K562 (cell line): Measurements from ENCODE around the gene LILRB3. TPM values are rescaled to one million over a fixed set of nuclear protein-coding genes. Genes with fewer than 3 reads are reported as not detected.
"Not testable (repeated sequence)": the region's sequence is repeated elsewhere in the genome, so short reads cannot be mapped to it uniquely, and the experiment has no call there.

Experiments
- ATAC-seq: fragments of 200-7000 bp; cut with Tn5 transposase; 3 replicates; pipeline ENCODE4 v1.9.1; 2020; ENCODE audit warnings: moderate library complexity
- BruUV-seq: library from RNA; stranded (reverse); fragments of 400-500 nt; replicated peaks from 2 replicates; lab custom pipeline; 2021; lab: Mats Ljungman, UMichigan
- CTCF ChIA-PET: fragments of 300-600 bp; formaldehyde crosslinking; extraction: SDS; loops from one replicate; lab custom pipeline; 2021; ENCODE audit warnings: low intra/inter-chr PET ratio; lab: Yijun Ruan, JAX
- POLR2A ChIA-PET: fragments of 300-600, 350-650 bp; sonication (Branson Sonifier 250); formaldehyde crosslinking; extraction: SDS; loops from one replicate; lab custom pipeline; 2021; ENCODE audit warnings: antibody characterized with exemption, inconsistent platforms; lab: Yijun Ruan, JAX
- DNase-seq, 4 experiments: peaks; one replicate each; pipeline versions ENCODE4 v3.0.0 to v3.0.0-alpha.2; 2011 to 2018; ENCODE audit warnings: low spot score in 3 of 4, mixed read lengths in 3 of 4; ENCODE audit errors: extremely low read depth in 1 of 4
- FAIRE-seq: peaks from 2 replicates; lab custom pipeline; 2011; peaks lifted over from hg19 to GRCh38; lab: Jason Lieb, UNC
- H2AFZ ChIP-seq: 2 replicates; pipeline ENCODE4 v1.6.0; 2011; ENCODE audit warnings: low read depth, low read length, control low read depth, inconsistent platforms
- H3K27ac ChIP-seq: fragments of 200-600 bp; 3 replicates; pipeline ENCODE4 v1.8.0; 2011; ENCODE audit warnings: low read depth, mild to moderate bottlenecking, control low read depth, inconsistent platforms, low read length, moderate library complexity, mixed read lengths; ENCODE audit errors: extremely low read depth
- H3K27me3 ChIP-seq, 2 experiments: fragments of 300-600 bp in 1 of 2; 2 replicates in 1 of 2; 3 replicates in 1 of 2; pipeline versions ENCODE4 v1.6.0 to v1.8.0; 2011; ENCODE audit warnings: inconsistent platforms in 2 of 2, low read length in 2 of 2, mild to moderate bottlenecking in 1 of 2, mixed read lengths in 1 of 2, moderate library complexity in 1 of 2; ENCODE audit not compliant: control insufficient read depth in 2 of 2, insufficient read depth in 2 of 2
- H3K36me3 ChIP-seq: fragments of 300-600 bp; 3 replicates; pipeline ENCODE4 v1.8.0; 2011; ENCODE audit warnings: mild to moderate bottlenecking, low read length, inconsistent platforms; ENCODE audit not compliant: control insufficient read depth, insufficient read depth
- H3K4me1 ChIP-seq, 2 experiments: fragments of 200-600 bp in 1 of 2; replicated peaks in 1 of 2; 2 replicates in 1 of 2; 3 replicates in 1 of 2; pipeline versions ENCODE4 v1.5.1 to v1.8.0; 2011; ENCODE audit warnings: inconsistent platforms in 2 of 2, low read length in 2 of 2, mild to moderate bottlenecking in 1 of 2, mixed read lengths in 1 of 2, moderate library complexity in 1 of 2; ENCODE audit not compliant: control insufficient read depth in 2 of 2, insufficient read depth in 2 of 2
- H3K4me2 ChIP-seq: 2 replicates; pipeline ENCODE4 v1.6.1; 2011; ENCODE audit warnings: low read length, control low read depth, inconsistent platforms, mixed read lengths; ENCODE audit not compliant: insufficient read depth
- H3K4me3 ChIP-seq: fragments of 200-600 bp; sonication (generic), shearing (Covaris generic); 2 replicates; pipeline ENCODE4 v1.5.1; 2016; ENCODE audit warnings: control low read depth, inconsistent platforms
- H3K79me2 ChIP-seq: fragments of 200-600 bp; 3 replicates; pipeline ENCODE4 v1.8.0; 2011; ENCODE audit warnings: low read length, inconsistent platforms; ENCODE audit not compliant: control insufficient read depth, insufficient read depth
- H3K9ac ChIP-seq, 2 experiments: 2 replicates each; pipeline versions ENCODE4 v1.6.0 to v1.6.1; 2011; ENCODE audit warnings: low read depth in 2 of 2, low read length in 2 of 2, control low read depth in 1 of 2, inconsistent platforms in 1 of 2, mild to moderate bottlenecking in 1 of 2, mixed read lengths in 1 of 2; ENCODE audit not compliant: insufficient read depth in 1 of 2
- H3K9me1 ChIP-seq: one replicate; pipeline ENCODE4 v1.6.0; 2011; ENCODE audit warnings: inconsistent platforms, mild to moderate bottlenecking, low read length, moderate library complexity; ENCODE audit not compliant: control insufficient read depth, insufficient read depth
- H3K9me3 ChIP-seq: replicated peaks from 2 replicates; pipeline ENCODE4 v1.5.1; 2011; ENCODE audit warnings: low read depth, low read length, inconsistent platforms; ENCODE audit not compliant: control insufficient read depth, insufficient read depth
- H4K20me1 ChIP-seq: replicated peaks from 2 replicates; pipeline ENCODE4 v1.6.1; 2011; ENCODE audit warnings: low read length, inconsistent platforms, mixed read lengths; ENCODE audit not compliant: control insufficient read depth, insufficient read depth
- GATAD2A ChIP-seq: fragments of 450-650 bp; IDR thresholded peaks from 2 replicates; pipeline ENCODE4 v1.6.1; 2017
- PHB2 ChIP-seq: fragments of 450-650 bp; IDR thresholded peaks from 2 replicates; pipeline ENCODE4 v1.6.1; 2017; ENCODE audit warnings: low read depth
- RCOR1 ChIP-seq, 2 experiments: IDR thresholded peaks; 2 replicates each; pipeline ENCODE4 v1.6.1; 2012; ENCODE audit warnings: low read depth in 2 of 2, low read length in 2 of 2, borderline replicate concordance in 1 of 2, improper control_type of control experiment in 1 of 2
- ZBTB1 ChIP-seq: sonication (generic); formaldehyde crosslinking; IDR thresholded peaks from 2 replicates; pipeline ENCODE4 v1.8.1; 2023; ENCODE audit warnings: missing genetic modification reagents, low read depth, mild to moderate bottlenecking, borderline replicate concordance
- ZKSCAN1 ChIP-seq: fragments of 150-350 bp; IDR thresholded peaks from 2 replicates; pipeline ENCODE4 v1.6.1; 2016; ENCODE audit warnings: low read depth, low read length
- WGBS: fragments of 100-300 bp; shearing (Covaris generic); methylation state at CpG from one replicate; pipeline ENCODE4 v1.1.6; 2016; ENCODE audit warnings: low coverage, mixed read lengths; ENCODE audit not compliant: insufficient coverage; ENCODE audit errors: missing lambda C conversion rate; 5-methylcytosine and 5-hydroxymethylcytosine counted together
- in situ Hi-C: fragments of 300-500 bp; cut with MboI; formaldehyde crosslinking; loops from 4 replicates; pipeline ENCODE4 v1.15.0; 2018; ENCODE audit warnings: inconsistent platforms, mixed read lengths
- intact Hi-C: fragments of 100-400 bp; cut with micrococcal nuclease; formaldehyde crosslinking; loops from 2 replicates; pipeline ENCODE4 v1.14.2; 2022
- polyA plus RNA-seq, 8 experiments: library from polyadenylated mRNA; depleted of rRNA in 4 of 8; stranded (reverse) in 5 of 8; unstranded in 3 of 8; fragments of >200 nt; fragmentation: Nextera tagmentation in 2 of 8; fragmentation: Illumina TruSeq in 1 of 8; extraction: Ambion mirVana in 2 of 8; extraction: Trizol in 1 of 8; gene quantifications; 2 replicates each; pipeline versions ENCODE4 v1.2.1 to v1.2.3, GENCODE V29; 2011 to 2014; ENCODE audit warnings: inconsistent platforms in 1 of 8, missing spikeins in 1 of 8
- total RNA-seq, 7 experiments: library from RNA; depleted of rRNA in 6 of 7; stranded (reverse); fragments of >200 nt in 6 of 7; fragmentation: Illumina TruSeq in 2 of 7; extraction: Trizol in 2 of 7; gene quantifications; 2 replicates each; pipeline versions ENCODE4 v1.2.1 to v1.2.3, GENCODE V29; 2011 to 2021; ENCODE audit warnings: low replicate concordance in 1 of 7
- TF ChIP-seq, protein P1 (sequence below): fragments of 250-450 bp; sonication (Bioruptor Pico); IDR thresholded peaks from 2 replicates; pipeline ENCODE4 v1.9.0; 2021; ENCODE audit warnings: mild to moderate bottlenecking, inconsistent platforms
- TF ChIP-seq, protein P2 (sequence below): sonication (generic); formaldehyde crosslinking; IDR thresholded peaks from 2 replicates; pipeline ENCODE4 v1.9.0; 2022; ENCODE audit warnings: mild to moderate bottlenecking, missing genetic modification reagents

LILRB3 gene
- total and polyA plus RNA-seq, 9 of the 15 experiments (the other 6 are each of a cell fraction or from before 2014, with no cell fraction given), result 0.01 to 0.09 TPM; not detected in 7

DNA sequence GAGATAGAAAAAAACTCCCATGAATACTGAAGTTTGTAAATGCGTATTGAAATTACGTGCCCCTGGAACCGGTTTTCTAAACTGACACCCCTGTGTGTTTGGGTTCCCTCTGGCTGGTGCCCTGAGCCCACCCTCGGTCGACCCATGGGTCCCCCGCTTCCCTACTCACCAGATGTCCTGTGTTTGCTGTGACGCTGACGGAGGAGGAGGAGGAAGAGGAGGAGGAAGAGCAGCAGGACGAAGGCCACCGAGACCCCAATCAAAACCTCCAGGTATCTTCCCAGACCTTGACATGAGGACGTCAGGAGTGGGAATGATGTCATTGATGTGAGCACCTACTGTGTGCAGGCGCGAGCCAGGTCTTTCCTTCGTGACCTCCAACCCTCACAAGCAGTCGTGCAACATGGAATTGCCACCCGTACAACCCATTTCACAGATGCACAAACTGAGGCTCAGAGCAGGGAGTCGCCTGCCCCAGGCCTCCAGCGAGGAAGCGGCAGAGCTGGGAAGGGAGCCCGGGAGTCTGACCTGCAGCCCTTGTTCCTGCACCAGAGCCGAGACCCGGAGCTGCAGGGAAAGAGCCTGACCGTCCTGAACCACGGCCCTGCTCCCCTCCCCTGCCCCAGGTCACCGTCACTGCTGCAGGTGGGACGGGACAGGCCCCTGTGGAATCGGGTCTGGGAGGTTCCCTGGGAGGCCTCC, 3.7 kb downstream of the LILRB3 start (continued):
- TF ChIP-seq PHB2 (no peak), ZKSCAN1 (peak; percentile 96), GATAD2A (no peak), RCOR1 (IDR thresholded peaks at IDR 0.05; ENCODE audit: borderline replicate concordance in 1 of 2, low read depth in 2 of 2, low read length in 2 of 2) (peak in 1 of 2 experiments; percentile 68; a peak in 1 of 4 replicates)
- TF ChIP-seq, all 486 proteins: peak for 11

DNA sequence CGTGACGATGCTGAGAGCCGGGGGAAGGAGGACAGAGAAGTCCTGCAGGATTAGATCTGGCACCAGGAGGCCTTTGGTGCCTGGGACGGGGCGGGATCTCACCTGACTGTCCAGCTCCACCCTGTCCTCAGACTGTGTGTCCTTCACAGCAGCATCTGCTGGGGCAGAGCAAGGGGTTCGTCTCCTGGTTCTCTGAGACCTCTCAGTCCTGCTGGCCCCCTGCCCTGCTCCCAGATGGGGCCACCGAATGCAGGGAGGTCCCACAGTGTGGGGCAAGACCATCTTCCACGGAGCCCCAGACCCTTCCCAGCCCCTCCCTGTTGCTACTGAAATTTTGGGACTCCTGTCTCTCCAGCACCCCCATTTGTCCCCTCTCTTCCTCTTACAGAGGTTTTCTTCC, 4.5 kb downstream of the LILRB3 start:
- Histone ChIP-seq H4K20me1 (no peaks in the 10 kb centered on the region), H3K9ac (no peak overlapping the region; a peak in 1 of 4 replicates), H3K9me1 (no peaks in the 10 kb centered on the region), H3K36me3 (peaks cover 10% of the 10 kb centered on the region; the same call in 2 of the 3 replicates), H3K27ac (no peak overlapping the region), H3K9me3 (no peaks in the 10 kb centered on the region), H3K27me3 (no peaks in the 10 kb centered on the region; a peak in 1 of 5 replicates), H3K4me1 (peaks cover 0 to 31% of the 10 kb centered on the region in 2 experiments; a peak in 4 of 5 replicates), H3K4me3 (no peak overlapping the region)
- WGBS, result 92% methylated on average over 3 of the region's 8 CpGs
- intact Hi-C loops, result no loop called here
- in situ Hi-C loops, result no loop called here
- no peak for ATAC-seq
- TF ChIP-seq, protein P1, sequence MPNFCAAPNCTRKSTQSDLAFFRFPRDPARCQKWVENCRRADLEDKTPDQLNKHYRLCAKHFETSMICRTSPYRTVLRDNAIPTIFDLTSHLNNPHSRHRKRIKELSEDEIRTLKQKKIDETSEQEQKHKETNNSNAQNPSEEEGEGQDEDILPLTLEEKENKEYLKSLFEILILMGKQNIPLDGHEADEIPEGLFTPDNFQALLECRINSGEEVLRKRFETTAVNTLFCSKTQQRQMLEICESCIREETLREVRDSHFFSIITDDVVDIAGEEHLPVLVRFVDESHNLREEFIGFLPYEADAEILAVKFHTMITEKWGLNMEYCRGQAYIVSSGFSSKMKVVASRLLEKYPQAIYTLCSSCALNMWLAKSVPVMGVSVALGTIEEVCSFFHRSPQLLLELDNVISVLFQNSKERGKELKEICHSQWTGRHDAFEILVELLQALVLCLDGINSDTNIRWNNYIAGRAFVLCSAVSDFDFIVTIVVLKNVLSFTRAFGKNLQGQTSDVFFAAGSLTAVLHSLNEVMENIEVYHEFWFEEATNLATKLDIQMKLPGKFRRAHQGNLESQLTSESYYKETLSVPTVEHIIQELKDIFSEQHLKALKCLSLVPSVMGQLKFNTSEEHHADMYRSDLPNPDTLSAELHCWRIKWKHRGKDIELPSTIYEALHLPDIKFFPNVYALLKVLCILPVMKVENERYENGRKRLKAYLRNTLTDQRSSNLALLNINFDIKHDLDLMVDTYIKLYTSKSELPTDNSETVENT (CRISPR knock-in tag), result no peak
- TF ChIP-seq, protein P2, sequence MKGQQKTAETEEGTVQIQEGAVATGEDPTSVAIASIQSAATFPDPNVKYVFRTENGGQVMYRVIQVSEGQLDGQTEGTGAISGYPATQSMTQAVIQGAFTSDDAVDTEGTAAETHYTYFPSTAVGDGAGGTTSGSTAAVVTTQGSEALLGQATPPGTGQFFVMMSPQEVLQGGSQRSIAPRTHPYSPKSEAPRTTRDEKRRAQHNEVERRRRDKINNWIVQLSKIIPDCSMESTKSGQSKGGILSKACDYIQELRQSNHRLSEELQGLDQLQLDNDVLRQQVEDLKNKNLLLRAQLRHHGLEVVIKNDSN (CRISPR knock-in tag), result no peak
- TF ChIP-seq ZBTB1 (CRISPR knock-in tag), result no peak
- TF ChIP-seq, all 486 proteins: peak for 0
- DNase-seq (no peak), FAIRE-seq (no peak)
- Histone ChIP-seq H2AFZ (no peak overlapping the region), H3K4me2 (no peak overlapping the region), H3K79me2 (no peaks in the 10 kb centered on the region; the same call in 2 of the 3 replicates)
- POLR2A ChIA-PET, result interaction anchor here (1.0 kb wide), 1 partner anchor 8 kb away, joined by 3 read pairs; no protein-coding TSS in a partner anchor
- CTCF ChIA-PET, result no interaction called here
- BruUV-seq, result no TSS peak

DNA sequence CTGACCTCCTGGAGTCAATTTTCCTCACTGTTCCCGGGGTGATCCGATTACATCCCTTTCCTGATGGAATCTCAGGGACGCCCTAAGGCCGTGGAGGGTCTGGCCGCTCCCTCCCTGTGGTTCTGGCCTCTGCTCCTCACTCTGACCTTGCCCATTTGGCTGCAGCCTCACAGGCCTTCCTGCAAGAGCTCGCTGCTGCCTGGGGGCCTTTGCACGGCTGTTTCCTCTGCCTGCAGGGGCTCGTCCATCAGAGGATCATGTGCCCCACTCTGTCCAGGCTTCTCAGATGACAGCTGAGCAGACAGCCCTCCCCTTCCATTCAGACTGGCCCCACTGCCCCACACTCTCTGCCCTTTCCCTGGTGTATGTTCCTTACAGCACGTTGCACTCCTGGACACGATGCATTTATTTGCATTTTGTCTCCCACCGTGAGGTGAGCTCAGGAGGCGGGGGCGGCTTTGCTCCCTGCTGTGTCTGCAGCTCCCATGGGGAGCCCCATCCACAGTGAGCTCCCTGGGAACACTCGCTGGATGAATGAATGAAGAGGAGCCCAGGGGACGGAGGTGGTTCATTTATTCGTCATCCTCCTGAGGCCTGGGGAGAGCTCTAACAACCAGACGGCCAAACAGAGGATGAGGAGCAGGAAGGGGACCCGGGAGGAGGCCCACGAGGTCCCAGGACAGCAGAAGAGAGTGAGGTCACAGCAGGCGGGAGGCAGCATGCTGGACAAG, 5.1 kb downstream of the LILRB3 start:
- in situ Hi-C loops, result not testable (repeated sequence)

More for the DNA sequence above, 5.1 kb downstream of the LILRB3 start:
- H3K9me3 ChIP-seq, H3K9ac ChIP-seq, H3K27me3 ChIP-seq, H3K9me1 ChIP-seq, H3K79me2 ChIP-seq, CTCF ChIA-PET, H3K4me3 ChIP-seq, H3K27ac ChIP-seq, H3K36me3 ChIP-seq, BruUV-seq, intact Hi-C loops, H3K4me2 ChIP-seq, ATAC-seq, H2AFZ ChIP-seq, FAIRE-seq, DNase-seq, H4K20me1 ChIP-seq: not testable (repeated sequence)
- 75% methylated on average over 6 of the region's 20 CpGs for WGBS
- POLR2A ChIA-PET, result interaction anchor here (1.0 to 1.4 kb wide), 2 partner anchors 8 to 11 kb away, joined by 3 to 6 read pairs; no protein-coding TSS in a partner anchor
- H3K4me1 ChIP-seq, result peaks cover 0 to 25% of the 10 kb centered on the region in 2 experiments; a peak in 4 of 5 replicates
